H9 (cell line): ENCODE measurements around the gene MAGEC2. TPM values are rescaled to one million over a fixed set of nuclear protein-coding genes. Genes with fewer than 3 reads are reported as not detected.

ENCODE experiments used
- DNase-seq: peaks from one replicate; pipeline ENCODE4 v3.0.0-alpha.2; 2017
- H2AFZ ChIP-seq: one replicate; pipeline ENCODE4 v1.6.1; 2013; ENCODE audit warnings: mild to moderate bottlenecking, low read length, control low read depth, moderate library complexity
- H2AK5ac ChIP-seq: 2 replicates; pipeline ENCODE4 v1.6.1; 2013; ENCODE audit warnings: low read length, control low read depth, mixed read lengths; ENCODE audit not compliant: insufficient read length
- H2BK120ac ChIP-seq: one replicate; pipeline ENCODE4 v1.6.1; 2013; ENCODE audit warnings: low read depth, mild to moderate bottlenecking, low read length, control low read depth, inconsistent platforms; ENCODE audit not compliant: poor library complexity, severe bottlenecking
- H2BK12ac ChIP-seq: 2 replicates; pipeline ENCODE4 v1.6.1; 2013; ENCODE audit warnings: low read length, control low read depth, mixed read lengths, low read depth; ENCODE audit not compliant: insufficient read length
- H2BK15ac ChIP-seq: 2 replicates; pipeline ENCODE4 v1.6.1; 2013; ENCODE audit warnings: low read depth, low read length, control low read depth
- H2BK20ac ChIP-seq: one replicate; pipeline ENCODE4 v1.6.1; 2013; ENCODE audit warnings: low read depth, mild to moderate bottlenecking, low read length, control low read depth, inconsistent platforms; ENCODE audit not compliant: poor library complexity, severe bottlenecking
- H2BK5ac ChIP-seq: 2 replicates; pipeline ENCODE4 v1.6.1; 2013; ENCODE audit warnings: low read length, control low read depth, mixed read lengths; ENCODE audit not compliant: insufficient read length
- H3K14ac ChIP-seq: 2 replicates; pipeline ENCODE4 v1.6.1; 2013; ENCODE audit warnings: low read length, control low read depth; ENCODE audit not compliant: insufficient read depth
- H3K18ac ChIP-seq: 2 replicates; pipeline ENCODE4 v1.6.1; 2013; ENCODE audit warnings: low read depth, mild to moderate bottlenecking, mixed read lengths, low read length, control low read depth; ENCODE audit not compliant: insufficient read length
- H3K23ac ChIP-seq: 2 replicates; pipeline ENCODE4 v1.6.1; 2013; ENCODE audit warnings: low read length, control low read depth, mixed read lengths, low read depth; ENCODE audit not compliant: insufficient read length
- H3K23me2 ChIP-seq: 2 replicates; pipeline ENCODE4 v1.6.1; 2013; ENCODE audit warnings: low read depth, mild to moderate bottlenecking, mixed read lengths, low read length, control low read depth; ENCODE audit not compliant: insufficient read length, poor library complexity, severe bottlenecking
- H3K27ac ChIP-seq: 2 replicates; pipeline ENCODE4 v1.5.1; 2013; ENCODE audit warnings: low read length, control low read depth, mixed read lengths, low read depth; ENCODE audit not compliant: insufficient read length
- H3K27me3 ChIP-seq: 2 replicates; pipeline ENCODE4 v1.6.1; 2013; ENCODE audit warnings: low read length, control low read depth, inconsistent platforms; ENCODE audit not compliant: insufficient read depth
- H3K4ac ChIP-seq: 2 replicates; pipeline ENCODE4 v1.6.1; 2013; ENCODE audit warnings: low read depth, mild to moderate bottlenecking, control low read depth, inconsistent platforms, low read length, moderate library complexity
- H3K4me1 ChIP-seq: 2 replicates; pipeline ENCODE4 v1.6.1; 2013; ENCODE audit warnings: low read length, control low read depth, inconsistent platforms; ENCODE audit not compliant: insufficient read depth
- H3K4me2 ChIP-seq: 2 replicates; pipeline ENCODE4 v1.6.1; 2013; ENCODE audit warnings: low read length, control low read depth, mixed read lengths; ENCODE audit not compliant: insufficient read length, insufficient read depth
- H3K56ac ChIP-seq: 2 replicates; pipeline ENCODE4 v1.6.1; 2013; ENCODE audit warnings: low read depth, mild to moderate bottlenecking, mixed read lengths, low read length, control low read depth; ENCODE audit not compliant: insufficient read length
- H3K79me1 ChIP-seq: 2 replicates; pipeline ENCODE4 v1.6.1; 2013; ENCODE audit warnings: low read depth, mild to moderate bottlenecking, moderate library complexity, low read length, control low read depth, inconsistent platforms; ENCODE audit not compliant: insufficient read depth, poor library complexity, severe bottlenecking
- H3K79me2 ChIP-seq: 2 replicates; pipeline ENCODE4 v1.6.1; 2013; ENCODE audit warnings: low read length, control low read depth, inconsistent platforms; ENCODE audit not compliant: insufficient read depth
- H3K9ac ChIP-seq: 2 replicates; pipeline ENCODE4 v1.6.1; 2013; ENCODE audit warnings: low read length, control low read depth, mixed read lengths; ENCODE audit not compliant: insufficient read length; ENCODE audit errors: extremely low read depth
- H3K9me3 ChIP-seq: one replicate; pipeline ENCODE4 v1.6.1; 2013; ENCODE audit warnings: low read depth, low read length, inconsistent platforms; ENCODE audit not compliant: control insufficient read depth
- H3T11ph ChIP-seq: one replicate; pipeline ENCODE4 v1.6.1; 2013; ENCODE audit warnings: mild to moderate bottlenecking, low read length, control low read depth, inconsistent platforms
- H4K20me1 ChIP-seq: one replicate; pipeline ENCODE4 v1.6.1; 2013; ENCODE audit not compliant: control insufficient read depth, insufficient read length, insufficient read depth
- H4K5ac ChIP-seq: 2 replicates; pipeline ENCODE4 v1.6.1; 2013; ENCODE audit warnings: low read depth, mild to moderate bottlenecking, mixed read lengths, low read length, control low read depth; ENCODE audit not compliant: insufficient read length
- H4K8ac ChIP-seq: replicated peaks from 2 replicates; pipeline ENCODE4 v1.6.1; 2013; ENCODE audit warnings: low read length, control low read depth, mixed read lengths, low read depth; ENCODE audit not compliant: insufficient read length
- H4K91ac ChIP-seq: 2 replicates; pipeline ENCODE4 v1.6.1; 2013; ENCODE audit warnings: low read depth, mild to moderate bottlenecking, moderate library complexity, mixed read lengths, low read length, control low read depth; ENCODE audit not compliant: insufficient read length
- H3K27ac Mint-ChIP-seq, 3 experiments: 2 replicates in 2 of 3; 3 replicates in 1 of 3; pipeline ENCODE4 v1.8.0; 2020 to 2021; ENCODE audit warnings: mixed read lengths in 3 of 3, mild to moderate bottlenecking in 1 of 3, moderate library complexity in 1 of 3
- H3K27me3 Mint-ChIP-seq: 2 replicates; pipeline ENCODE4 v1.8.0; 2021; ENCODE audit warnings: low read depth, mild to moderate bottlenecking, moderate library complexity, mixed read lengths
- H3K36me3 Mint-ChIP-seq, 3 experiments: 2 replicates in 2 of 3; 3 replicates in 1 of 3; pipeline ENCODE4 v1.8.0; 2020 to 2021; ENCODE audit warnings: low read depth in 3 of 3, mixed read lengths in 3 of 3; ENCODE audit not compliant: insufficient read depth in 1 of 3
- H3K4me1 Mint-ChIP-seq, 2 experiments: 2 replicates each; pipeline ENCODE4 v1.8.0; 2020; ENCODE audit warnings: mixed read lengths in 2 of 2
- H3K4me3 Mint-ChIP-seq, 2 experiments: 2 replicates in 1 of 2; 3 replicates in 1 of 2; pipeline ENCODE4 v1.8.0; 2020 to 2021; ENCODE audit warnings: mild to moderate bottlenecking in 2 of 2, mixed read lengths in 2 of 2, moderate library complexity in 1 of 2
- H3K9me3 Mint-ChIP-seq, 2 experiments: 2 replicates in 1 of 2; 3 replicates in 1 of 2; pipeline ENCODE4 v1.8.0; 2020; ENCODE audit warnings: mild to moderate bottlenecking in 2 of 2, mixed read lengths in 2 of 2, moderate library complexity in 1 of 2
- WGBS: extraction: QIAGEN DNeasy Blood & Tissue Kit; methylation state at CpG from one replicate; pipeline ENCODE4 v1.1.7; 2013; ENCODE audit warnings: missing lambda C conversion rate, low lambda C conversion rate, mixed read lengths; ENCODE audit not compliant: insufficient read length; ENCODE audit errors: extremely low coverage; 5-methylcytosine and 5-hydroxymethylcytosine counted together
- total RNA-seq: library from RNA; stranded (reverse); gene quantifications from 2 replicates; pipeline ENCODE4 v1.2.1, GENCODE V29; 2021
- TF ChIP-seq, protein P1 (sequence below): fragments of 200-600 bp; sonication (generic); conservative IDR thresholded peaks from 3 replicates; pipeline ENCODE4 v1.8.0; 2021; ENCODE audit warnings: antibody characterized with exemption, mild to moderate bottlenecking

MAGEC2 gene
- total RNA-seq, 1 experiment from 2014 or later, result not detected

DNA sequence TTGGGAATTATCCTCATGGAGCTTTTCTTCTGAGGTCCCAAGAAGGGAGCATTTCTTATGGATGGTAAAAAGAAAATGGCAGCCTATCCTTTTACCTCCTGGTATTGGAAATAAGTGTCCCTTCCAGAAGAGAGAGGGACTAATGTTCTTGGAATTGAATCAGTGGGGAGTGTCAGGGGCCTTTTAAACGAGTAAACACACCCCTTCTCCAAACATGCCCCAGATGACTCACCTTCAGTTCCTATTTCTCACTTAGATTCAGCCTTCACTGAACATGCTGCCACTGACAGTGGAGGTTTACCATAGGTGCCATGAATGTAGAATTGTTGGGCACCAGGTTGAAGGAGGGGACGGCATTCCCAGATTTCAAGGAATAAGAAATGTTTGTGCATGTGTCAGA, 19.0 kb downstream of the MAGEC2 start:
- no peaks in the 10 kb centered on the region for H3K27me3 ChIP-seq
- H3K56ac ChIP-seq, result no peak overlapping the region
- H2BK15ac ChIP-seq, result no peak overlapping the region
- H3K27ac ChIP-seq, result no peak overlapping the region
- H3K79me2 ChIP-seq, result no peaks in the 10 kb centered on the region
- H3K4ac ChIP-seq, result no peak overlapping the region
- H4K20me1 ChIP-seq, result no peaks in the 10 kb centered on the region
- H2BK120ac ChIP-seq, result no peak overlapping the region
- peaks cover 0 to 2% (median 0%) of the 10 kb centered on the region in 3 experiments; a peak in 5 of 7 replicates for H3K36me3 Mint-ChIP-seq
- H3T11ph ChIP-seq, result no peak overlapping the region
- H3K4me1 Mint-ChIP-seq, result no peaks in the 10 kb centered on the region
- H3K14ac ChIP-seq, result no peak overlapping the region
- H3K27me3 Mint-ChIP-seq, result no peaks in the 10 kb centered on the region; the same call in 1 of the 2 replicates
- H2BK12ac ChIP-seq, result no peak overlapping the region
- no peak overlapping the region for H4K91ac ChIP-seq
- no peaks in the 10 kb centered on the region for H3K23me2 ChIP-seq
- H3K79me1 ChIP-seq, result no peaks in the 10 kb centered on the region
- no peak overlapping the region for H3K4me3 Mint-ChIP-seq
- H4K8ac ChIP-seq, result no peak overlapping the region
- H3K27ac Mint-ChIP-seq, result no peak overlapping the region
- H3K9ac ChIP-seq, result no peak overlapping the region
- no peak for DNase-seq
- no peak overlapping the region for H3K4me2 ChIP-seq
- no peak overlapping the region for H2BK20ac ChIP-seq
- H2AFZ ChIP-seq, result no peak overlapping the region
- H3K9me3 Mint-ChIP-seq, result peaks cover 51 to 58% of the 10 kb centered on the region in 2 experiments
- H3K9me3 ChIP-seq, result peaks cover 6% of the 10 kb centered on the region
- TF ChIP-seq, protein P1, sequence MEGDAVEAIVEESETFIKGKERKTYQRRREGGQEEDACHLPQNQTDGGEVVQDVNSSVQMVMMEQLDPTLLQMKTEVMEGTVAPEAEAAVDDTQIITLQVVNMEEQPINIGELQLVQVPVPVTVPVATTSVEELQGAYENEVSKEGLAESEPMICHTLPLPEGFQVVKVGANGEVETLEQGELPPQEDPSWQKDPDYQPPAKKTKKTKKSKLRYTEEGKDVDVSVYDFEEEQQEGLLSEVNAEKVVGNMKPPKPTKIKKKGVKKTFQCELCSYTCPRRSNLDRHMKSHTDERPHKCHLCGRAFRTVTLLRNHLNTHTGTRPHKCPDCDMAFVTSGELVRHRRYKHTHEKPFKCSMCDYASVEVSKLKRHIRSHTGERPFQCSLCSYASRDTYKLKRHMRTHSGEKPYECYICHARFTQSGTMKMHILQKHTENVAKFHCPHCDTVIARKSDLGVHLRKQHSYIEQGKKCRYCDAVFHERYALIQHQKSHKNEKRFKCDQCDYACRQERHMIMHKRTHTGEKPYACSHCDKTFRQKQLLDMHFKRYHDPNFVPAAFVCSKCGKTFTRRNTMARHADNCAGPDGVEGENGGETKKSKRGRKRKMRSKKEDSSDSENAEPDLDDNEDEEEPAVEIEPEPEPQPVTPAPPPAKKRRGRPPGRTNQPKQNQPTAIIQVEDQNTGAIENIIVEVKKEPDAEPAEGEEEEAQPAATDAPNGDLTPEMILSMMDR, result no peak
- no peak overlapping the region for H3K23ac ChIP-seq
- H2BK5ac ChIP-seq, result no peak overlapping the region
- no peak overlapping the region for H4K5ac ChIP-seq
- H3K4me1 ChIP-seq, result no peaks in the 10 kb centered on the region
- no CpG with 5 or more reads among the region's 2 CpGs for WGBS
- no peak overlapping the region for H3K18ac ChIP-seq
- H2AK5ac ChIP-seq, result no peak overlapping the region
